SU-DHL-6 (cell line): ENCODE data around the gene SERINC3.

ENCODE experiments used
- H2AFZ ChIP-seq: fragments of 200-600 bp; sonication (generic); 2 replicates; pipeline ENCODE4 v1.6.1; 2014; ENCODE audit warnings: low read depth, mild to moderate bottlenecking, moderate library complexity, mixed read lengths, antibody characterized with exemption, low read length; ENCODE audit not compliant: severe bottlenecking
- H3F3A ChIP-seq: fragments of 200-600 bp; shearing (Covaris generic); 2 replicates; pipeline ENCODE4 v1.6.0; 2016; ENCODE audit warnings: antibody characterized with exemption, mild to moderate bottlenecking; ENCODE audit not compliant: insufficient read depth
- H3K27ac ChIP-seq: fragments of 200-600 bp; sonication (generic); 2 replicates; pipeline ENCODE4 v1.5.1; 2016; ENCODE audit warnings: low read depth, mild to moderate bottlenecking, low read length, moderate library complexity, mixed read lengths
- H3K27me3 ChIP-seq: fragments of 200-600 bp; sonication (generic), shearing (Covaris generic); 2 replicates; pipeline ENCODE4 v1.6.0; 2014; ENCODE audit warnings: mild to moderate bottlenecking, low read length
- H3K36me3 ChIP-seq: fragments of 200-600 bp; sonication (generic); 2 replicates; pipeline ENCODE4 v1.6.1; 2014; ENCODE audit warnings: mild to moderate bottlenecking, low read length, mixed read lengths
- H3K4me2 ChIP-seq: fragments of 300-600, 200-600 bp; shearing (Covaris generic), sonication (generic); 2 replicates; pipeline ENCODE4 v1.6.0; 2014; ENCODE audit warnings: low read length, low read depth, mild to moderate bottlenecking; ENCODE audit not compliant: poor library complexity, severe bottlenecking
- H3K4me3 ChIP-seq: fragments of 200-600 bp; sonication (generic); 2 replicates; pipeline ENCODE4 v1.5.1; 2014; ENCODE audit warnings: antibody characterized with exemption, low read length, mild to moderate bottlenecking, mixed read lengths; ENCODE audit not compliant: insufficient read depth, poor library complexity, severe bottlenecking
- H3K79me2 ChIP-seq: fragments of 200-600 bp; sonication (generic); 2 replicates; pipeline ENCODE4 v1.6.1; 2014; ENCODE audit warnings: mild to moderate bottlenecking, low read length, moderate library complexity; ENCODE audit not compliant: insufficient read depth
- H3K9ac ChIP-seq: fragments of 200-600 bp; sonication (generic); 2 replicates; pipeline ENCODE4 v1.7.0; 2014; ENCODE audit warnings: mild to moderate bottlenecking, low read length
- H3K9me2 ChIP-seq: fragments of 200-600 bp; sonication (generic); replicated peaks from 2 replicates; pipeline ENCODE4 v1.6.1; 2014; ENCODE audit warnings: low read length; ENCODE audit not compliant: insufficient read depth
- H3K9me3 ChIP-seq: fragments of 200-600 bp; sonication (generic); 2 replicates; pipeline ENCODE4 v1.6.1; 2014; ENCODE audit warnings: low read length, mixed read lengths; ENCODE audit not compliant: insufficient read depth
- H4K20me1 ChIP-seq: fragments of 200-600 bp; sonication (generic); 2 replicates; pipeline ENCODE4 v1.6.1; 2014; ENCODE audit warnings: low read depth, mild to moderate bottlenecking, antibody characterized with exemption, low read length, moderate library complexity, mixed read lengths
- EZH2phosphoT487 ChIP-seq: fragments of 200-600 bp; sonication (generic), shearing (Covaris generic); conservative IDR thresholded peaks from 2 replicates; pipeline ENCODE4 v1.6.1; 2018; ENCODE audit warnings: mild to moderate bottlenecking, antibody characterized with exemption, low read length, moderate library complexity, mixed read lengths
- TF ChIP-seq, protein P1 (sequence below): fragments of 200-600 bp; sonication (generic); IDR thresholded peaks from one replicate; pipeline ENCODE4 v1.5.1; 2017; ENCODE audit warnings: antibody characterized with exemption, mild to moderate bottlenecking, low read length, moderate library complexity; ENCODE audit not compliant: insufficient read depth, poor library complexity, severe bottlenecking

Gene SERINC3

DNA sequence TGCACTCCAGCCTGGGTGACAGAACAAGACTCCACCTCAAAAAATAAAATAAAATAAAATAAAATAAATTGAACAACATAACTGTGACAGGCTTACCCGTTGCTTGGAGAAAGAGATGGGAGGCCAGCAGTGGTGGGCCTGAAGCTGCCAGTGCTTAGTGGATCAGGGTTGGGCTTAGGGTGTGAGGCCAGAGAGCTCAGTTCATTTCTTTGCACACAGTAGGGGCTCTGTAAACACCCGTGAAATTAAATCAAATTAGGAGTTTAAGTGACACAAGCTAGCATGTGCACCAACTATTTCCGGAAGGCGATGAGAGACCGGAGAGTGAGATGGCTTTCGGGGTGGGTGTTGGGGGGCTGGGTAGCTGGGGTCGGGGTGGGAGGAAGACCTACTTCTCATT lies 72.0 kb downstream of the SERINC3 start:
- no peaks in the 10 kb centered on the region for H3K36me3 ChIP-seq
- H3K4me3 ChIP-seq = no peak overlapping the region
- no peak overlapping the region for H3K9ac ChIP-seq
- no peak overlapping the region for H2AFZ ChIP-seq
- no peaks in the 10 kb centered on the region for H3K79me2 ChIP-seq
- no peaks in the 10 kb centered on the region for H3K27me3 ChIP-seq
- no peak overlapping the region for H3K4me2 ChIP-seq
- no peak for TF ChIP-seq EZH2phosphoT487
- TF ChIP-seq, protein P1, sequence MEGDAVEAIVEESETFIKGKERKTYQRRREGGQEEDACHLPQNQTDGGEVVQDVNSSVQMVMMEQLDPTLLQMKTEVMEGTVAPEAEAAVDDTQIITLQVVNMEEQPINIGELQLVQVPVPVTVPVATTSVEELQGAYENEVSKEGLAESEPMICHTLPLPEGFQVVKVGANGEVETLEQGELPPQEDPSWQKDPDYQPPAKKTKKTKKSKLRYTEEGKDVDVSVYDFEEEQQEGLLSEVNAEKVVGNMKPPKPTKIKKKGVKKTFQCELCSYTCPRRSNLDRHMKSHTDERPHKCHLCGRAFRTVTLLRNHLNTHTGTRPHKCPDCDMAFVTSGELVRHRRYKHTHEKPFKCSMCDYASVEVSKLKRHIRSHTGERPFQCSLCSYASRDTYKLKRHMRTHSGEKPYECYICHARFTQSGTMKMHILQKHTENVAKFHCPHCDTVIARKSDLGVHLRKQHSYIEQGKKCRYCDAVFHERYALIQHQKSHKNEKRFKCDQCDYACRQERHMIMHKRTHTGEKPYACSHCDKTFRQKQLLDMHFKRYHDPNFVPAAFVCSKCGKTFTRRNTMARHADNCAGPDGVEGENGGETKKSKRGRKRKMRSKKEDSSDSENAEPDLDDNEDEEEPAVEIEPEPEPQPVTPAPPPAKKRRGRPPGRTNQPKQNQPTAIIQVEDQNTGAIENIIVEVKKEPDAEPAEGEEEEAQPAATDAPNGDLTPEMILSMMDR = no peak
- H3K9me3 ChIP-seq = no peaks in the 10 kb centered on the region
- H3F3A ChIP-seq = no peaks in the 10 kb centered on the region
- H4K20me1 ChIP-seq = no peaks in the 10 kb centered on the region
- no peak overlapping the region for H3K27ac ChIP-seq
- H3K9me2 ChIP-seq = no peaks in the 10 kb centered on the region

DNA sequence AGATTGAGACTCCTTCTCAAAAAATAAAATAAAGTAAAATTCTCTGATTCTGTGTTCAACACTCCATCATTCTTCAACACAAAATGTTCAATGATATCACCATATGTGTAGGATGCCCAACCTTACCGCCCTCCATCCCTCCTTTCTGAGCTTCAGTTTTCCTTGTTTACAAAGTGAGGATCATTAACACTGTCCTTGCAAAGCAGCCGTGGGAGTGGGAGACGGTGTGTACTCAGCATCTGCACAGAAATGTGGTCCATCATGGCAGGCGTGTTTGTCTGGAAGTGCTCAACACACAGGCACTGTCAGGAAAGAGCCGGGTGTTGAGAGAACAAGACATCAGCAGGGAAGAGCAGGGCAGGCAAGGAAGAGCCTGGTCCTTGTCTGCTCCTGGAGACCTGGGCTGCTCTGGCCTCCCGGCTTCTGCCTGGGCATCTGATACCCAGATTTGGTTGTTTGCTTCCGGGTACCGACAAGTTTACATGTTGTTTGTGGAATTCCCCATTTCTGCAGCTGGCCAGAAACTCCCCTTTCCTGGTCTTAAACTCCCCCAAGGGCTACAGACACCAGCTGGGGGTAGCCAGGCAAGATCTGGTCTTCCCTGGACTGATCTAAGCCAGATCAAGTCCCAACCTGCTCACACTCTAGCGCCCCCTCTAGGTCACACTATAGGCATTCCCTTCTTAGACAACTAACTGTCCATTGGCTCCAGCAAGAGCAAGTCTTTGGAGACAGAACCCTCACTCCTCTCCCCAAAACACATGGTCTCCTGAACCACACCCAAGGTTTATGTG lies 72.9 kb downstream of the SERINC3 start:
- no peaks in the 10 kb centered on the region for H3F3A ChIP-seq
- H3K4me3 ChIP-seq = no peak overlapping the region
- H3K9ac ChIP-seq = no peak overlapping the region
- H3K9me3 ChIP-seq = no peaks in the 10 kb centered on the region
- TF ChIP-seq, protein P1 = peak; percentile 31
- no peak for TF ChIP-seq EZH2phosphoT487
- H3K27ac ChIP-seq = no peak overlapping the region
- no peaks in the 10 kb centered on the region for H3K36me3 ChIP-seq
- H2AFZ ChIP-seq = no peak overlapping the region
- H4K20me1 ChIP-seq = no peaks in the 10 kb centered on the region
- no peaks in the 10 kb centered on the region for H3K9me2 ChIP-seq
- H3K27me3 ChIP-seq = no peaks in the 10 kb centered on the region
- H3K79me2 ChIP-seq = no peaks in the 10 kb centered on the region
- no peak overlapping the region for H3K4me2 ChIP-seq

DNA sequence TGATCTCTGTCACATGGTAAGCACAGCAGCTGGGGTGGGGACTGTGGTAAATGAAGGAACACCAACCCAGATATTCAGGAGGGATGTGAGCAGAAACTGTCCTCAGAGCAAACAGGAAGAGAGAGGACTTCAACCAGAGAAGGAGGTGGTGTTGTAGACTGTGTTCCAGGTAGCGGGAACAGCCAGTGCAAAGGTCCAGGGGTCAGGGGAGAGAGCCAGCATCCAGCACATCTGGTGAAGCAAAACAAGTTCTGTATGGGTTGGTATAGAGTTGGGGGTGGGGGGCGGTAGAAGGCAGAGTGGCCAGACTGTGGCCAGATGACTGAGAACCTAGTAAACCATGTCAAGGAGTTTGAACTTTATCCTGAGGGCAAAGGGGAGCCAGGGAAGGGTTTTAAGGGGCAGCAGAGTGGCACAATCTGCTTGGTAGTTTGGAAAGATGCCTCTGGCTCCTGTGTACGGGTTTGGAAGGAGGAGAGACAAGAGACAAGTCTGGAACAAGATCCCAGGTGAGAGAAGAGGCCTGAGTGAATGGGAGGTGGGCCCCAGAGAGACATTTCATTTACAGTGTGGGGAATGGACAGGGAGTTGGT lies 73.9 kb downstream of the SERINC3 start:
- no peaks in the 10 kb centered on the region for H3K36me3 ChIP-seq
- H2AFZ ChIP-seq = no peak overlapping the region
- no peaks in the 10 kb centered on the region for H3K9me3 ChIP-seq
- no peak overlapping the region for H3K4me3 ChIP-seq
- H3K27me3 ChIP-seq = no peaks in the 10 kb centered on the region
- H3K27ac ChIP-seq = no peak overlapping the region
- TF ChIP-seq EZH2phosphoT487 = no peak
- TF ChIP-seq, protein P1 = no peak
- no peaks in the 10 kb centered on the region for H3K9me2 ChIP-seq
- no peaks in the 10 kb centered on the region for H4K20me1 ChIP-seq
- no peak overlapping the region for H3K9ac ChIP-seq
- no peak overlapping the region for H3K4me2 ChIP-seq
- H3F3A ChIP-seq = no peaks in the 10 kb centered on the region
- no peaks in the 10 kb centered on the region for H3K79me2 ChIP-seq
